HEK293 (cell line): Measurements from ENCODE around the gene PADI2.

Experiments
- CTCF ChIA-PET: fragments of 350-600 bp; formaldehyde crosslinking; extraction: SDS; loops from one replicate; lab custom pipeline; 2021; ENCODE audit warnings: antibody characterized with exemption; lab: Yijun Ruan, JAX
- POLR2A ChIA-PET: fragments of 300-600 bp; formaldehyde crosslinking; extraction: SDS; loops from one replicate; lab custom pipeline; 2020; ENCODE audit warnings: antibody characterized with exemption, inconsistent platforms; lab: Yijun Ruan, JAX
- H3K27ac ChIP-seq: fragments of 200-500 bp; sonication (Bioruptor generic); 2 replicates; pipeline ENCODE4 v1.5.1; 2014; ENCODE audit warnings: low read depth, low read length, control low read depth, inconsistent platforms; ENCODE audit errors: extremely low read depth
- H3K36me3 ChIP-seq, 2 experiments: fragments of 200-500 bp in 1 of 2; sonication (Bioruptor generic) in 1 of 2; 1 replicate in 1 of 2; 2 replicates in 1 of 2; pipeline ENCODE4 v1.5.1; 2014 to 2017; ENCODE audit warnings: inconsistent platforms in 2 of 2, low read length in 2 of 2; ENCODE audit not compliant: control insufficient read depth in 2 of 2, insufficient read depth in 1 of 2
- H3K4me1 ChIP-seq: fragments of 200-500 bp; sonication (Bioruptor generic); 2 replicates; pipeline ENCODE4 v1.5.1; 2014; ENCODE audit warnings: mild to moderate bottlenecking, low read length, inconsistent platforms; ENCODE audit not compliant: control insufficient read depth, insufficient read depth
- H3K4me3 ChIP-seq: 2 replicates; pipeline ENCODE4 v1.5.1; 2011; ENCODE audit warnings: low read depth, mild to moderate bottlenecking, control low read depth, low read length, moderate library complexity
- H3K9me3 ChIP-seq: fragments of 200-500 bp; sonication (Bioruptor generic); 2 replicates; pipeline ENCODE4 v1.5.1; 2014; ENCODE audit warnings: low read depth, low read length, inconsistent platforms; ENCODE audit not compliant: control insufficient read depth, insufficient read depth
- ATF2 ChIP-seq: fragments of 450-650 bp; formaldehyde crosslinking; IDR thresholded peaks from 2 replicates; pipeline ENCODE4 v1.5.1; 2016; ENCODE audit warnings: missing biosample characterization, missing genetic modification characterization, low read depth
- BCL11B ChIP-seq: fragments of 450-650 bp; formaldehyde crosslinking; IDR thresholded peaks from 2 replicates; pipeline ENCODE4 v1.5.1; 2016; ENCODE audit warnings: low read depth, missing biosample characterization, missing genetic modification characterization
- BCL6B ChIP-seq: fragments of 450-650 bp; formaldehyde crosslinking; IDR thresholded peaks from 2 replicates; pipeline ENCODE4 v1.5.1; 2017; ENCODE audit warnings: missing biosample characterization, missing genetic modification characterization
- KLF10 ChIP-seq: fragments of 450-650 bp; IDR thresholded peaks from 2 replicates; pipeline ENCODE4 v1.5.1; 2018; ENCODE audit warnings: missing biosample characterization, mild to moderate bottlenecking, missing genetic modification characterization
- KLF17 ChIP-seq: fragments of 450-650 bp; formaldehyde crosslinking; IDR thresholded peaks from 2 replicates; pipeline ENCODE4 v1.5.1; 2016; ENCODE audit warnings: missing biosample characterization, missing genetic modification characterization
- MYNN ChIP-seq: fragments of 450-650 bp; formaldehyde crosslinking; IDR thresholded peaks from 2 replicates; pipeline ENCODE4 v1.5.1; 2016; ENCODE audit warnings: missing biosample characterization, missing genetic modification characterization, borderline replicate concordance
- SCRT2 ChIP-seq: fragments of 450-650 bp; formaldehyde crosslinking; IDR thresholded peaks from 2 replicates; pipeline ENCODE4 v1.5.1; 2016; ENCODE audit warnings: missing biosample characterization, missing genetic modification characterization
- ZBTB11 ChIP-seq: fragments of 450-650 bp; formaldehyde crosslinking; conservative IDR thresholded peaks from 2 replicates; pipeline ENCODE4 v1.5.1; 2016; ENCODE audit warnings: low read depth, missing biosample characterization, missing genetic modification characterization
- ZBTB44 ChIP-seq: fragments of 450-650 bp; IDR thresholded peaks from 2 replicates; pipeline ENCODE4 v1.5.1; 2018; ENCODE audit warnings: missing biosample characterization, mild to moderate bottlenecking, missing genetic modification characterization
- ZFP37 ChIP-seq: fragments of 450-650 bp; formaldehyde crosslinking; IDR thresholded peaks from 2 replicates; pipeline ENCODE4 v1.5.1; 2016; ENCODE audit warnings: missing biosample characterization, missing genetic modification characterization
- ZFP41 ChIP-seq: fragments of 450-650 bp; formaldehyde crosslinking; IDR thresholded peaks from 2 replicates; pipeline ENCODE4 v1.5.1; 2016; ENCODE audit warnings: missing biosample characterization, missing genetic modification characterization, borderline replicate concordance
- ZNF112 ChIP-seq: fragments of 450-650 bp; formaldehyde crosslinking; IDR thresholded peaks from 2 replicates; pipeline ENCODE4 v1.5.0; 2017; ENCODE audit warnings: missing biosample characterization, missing genetic modification characterization
- ZNF155 ChIP-seq: fragments of 450-650 bp; formaldehyde crosslinking; IDR thresholded peaks from 2 replicates; pipeline ENCODE4 v1.5.1; 2016; ENCODE audit warnings: missing biosample characterization, missing genetic modification characterization
- ZNF174 ChIP-seq: fragments of 450-650 bp; formaldehyde crosslinking; IDR thresholded peaks from 2 replicates; pipeline ENCODE4 v1.5.0; 2017; ENCODE audit warnings: missing biosample characterization, mild to moderate bottlenecking, missing genetic modification characterization
- ZNF221 ChIP-seq: fragments of 450-650 bp; formaldehyde crosslinking; IDR thresholded peaks from 2 replicates; pipeline ENCODE4 v1.5.1; 2017; ENCODE audit warnings: missing biosample characterization, missing genetic modification characterization, borderline replicate concordance
- ZNF324 ChIP-seq: fragments of 450-650 bp; formaldehyde crosslinking; IDR thresholded peaks from 2 replicates; pipeline ENCODE4 v1.5.1; 2016; ENCODE audit warnings: missing biosample characterization, missing genetic modification characterization
- ZNF335 ChIP-seq: fragments of 450-650 bp; formaldehyde crosslinking; conservative IDR thresholded peaks from 2 replicates; pipeline ENCODE4 v1.5.1; 2016; ENCODE audit warnings: missing biosample characterization, missing genetic modification characterization
- ZNF391 ChIP-seq: fragments of 450-650 bp; formaldehyde crosslinking; IDR thresholded peaks from 2 replicates; pipeline ENCODE4 v1.5.1; 2016; ENCODE audit warnings: low read depth, missing biosample characterization, missing genetic modification characterization, borderline replicate concordance
- ZNF449 ChIP-seq: fragments of 450-650 bp; formaldehyde crosslinking; IDR thresholded peaks from 2 replicates; pipeline ENCODE4 v1.5.1; 2017; ENCODE audit warnings: missing biosample characterization, mild to moderate bottlenecking, missing genetic modification characterization, moderate library complexity
- ZNF704 ChIP-seq: fragments of 450-650 bp; formaldehyde crosslinking; IDR thresholded peaks from 2 replicates; pipeline ENCODE4 v1.5.1; 2016; ENCODE audit warnings: missing biosample characterization, missing genetic modification characterization
- ZSCAN5A ChIP-seq: fragments of 450-650 bp; formaldehyde crosslinking; IDR thresholded peaks from 2 replicates; pipeline ENCODE4 v1.5.1; 2016; ENCODE audit warnings: missing biosample characterization, missing genetic modification characterization

The PADI2 gene

GRCh38 chr1:17055801-17056200 is 63.5 kb downstream of the PADI2 start (continued):
- TF ChIP-seq ZNF704 (tag by site-specific recombination): no peak

- Histone ChIP-seq H3K4me3 (peak within 1 kb of the TSS; percentile 73), H3K4me1 (peaks cover 5% of the 10 kb centered on the region; the same call in 1 of the 2 replicates), H3K36me3 (peaks cover 21 to 32% of the 10 kb centered on the region in 2 experiments; a peak in 2 of 3 replicates), H3K27ac (peak within 1 kb of the TSS; percentile 64), H3K9me3 (no peaks in the 10 kb centered on the region)
- CTCF ChIA-PET: interaction anchor here (1.2 kb wide), 1 partner anchor 102 kb away, joined by 3 read pairs; no protein-coding TSS in a partner anchor
- POLR2A ChIA-PET: interaction anchor here (0.6 kb wide), 1 partner anchor 139 kb away, joined by 4 read pairs; no protein-coding TSS in a partner anchor
- peak; percentile 66 for TF ChIP-seq KLF17 (tag by site-specific recombination)
- TF ChIP-seq ZNF391: peak; percentile 76; the same call in 1 of the 2 replicates
- no peak for TF ChIP-seq ZNF112
- TF ChIP-seq BCL6B (tag by site-specific recombination): no peak
- TF ChIP-seq ZBTB44 (tag by site-specific recombination): no peak
- no peak for TF ChIP-seq ZNF174
- peak; percentile 35; the same call in 1 of the 2 replicates for TF ChIP-seq ZNF449 (tag by site-specific recombination)
- TF ChIP-seq ZNF155: no peak
- TF ChIP-seq ZNF335 (tag by site-specific recombination): peak; percentile 85
- no peak for TF ChIP-seq MYNN (tag by site-specific recombination)
- peak; percentile 75; the same call in 1 of the 2 replicates for TF ChIP-seq BCL11B (tag by site-specific recombination)
- TF ChIP-seq ATF2 (tag by site-specific recombination): peak; percentile 69; the same call in 1 of the 2 replicates
- peak; percentile 71; the same call in 1 of the 2 replicates for TF ChIP-seq ZSCAN5A (tag by site-specific recombination)
- TF ChIP-seq ZBTB11 (tag by site-specific recombination): peak; percentile 90
- TF ChIP-seq ZFP41 (tag by site-specific recombination): no peak
- no peak for TF ChIP-seq ZNF324 (tag by site-specific recombination)
- TF ChIP-seq ZFP37 (tag by site-specific recombination): no peak
- no peak for TF ChIP-seq SCRT2
- no peak for TF ChIP-seq ZNF221 (tag by site-specific recombination)
- peak; percentile 67; the same call in 1 of the 2 replicates for TF ChIP-seq KLF10
These were observed 65.4 kb downstream of the PADI2 start, which contains the start of gene SDHB for GRCh38 chr1:17053685-17054410. Gene SDHB, minus strand, starts transcription at chr1:17054032. Its CDS starts 13 bp downstream, at chr1:17054019.
